NT2/D1 (cell line): ENCODE data around the gene NTN4.

ENCODE experiments used
- YY1 ChIP-seq: IDR thresholded peaks from 2 replicates; pipeline ENCODE4 v1.6.1; 2011; ENCODE audit not compliant: insufficient read length, insufficient read depth
- ZNF274 ChIP-seq: IDR thresholded peaks from 2 replicates; pipeline ENCODE4 v1.6.1; 2011; ENCODE audit warnings: mild to moderate bottlenecking, low read depth, low read length

- TF ChIP-seq ZNF274 (no peak), YY1 (no peak)
Observed at GRCh38 chr12:95701722-95702418, 88.7 kb downstream of the NTN4 start.
